Stimulated activated CD8-positive, alpha-beta memory T cell treated with anti-CD3 and anti-CD28 coated beads, Interleukin-2, amount 100 ng/mL, for 48 hours (primary cell): ENCODE data around the gene CNKSR3.
"Not testable (repeated sequence)": the region's sequence is repeated elsewhere in the genome, so short reads cannot be mapped to it uniquely, and the experiment has no call there.

ENCODE experiments used
- DNase-seq, 2 donors: peaks; one replicate each; pipeline ENCODE4 v3.0.0-alpha.2; 2020; ENCODE audit warnings: low read depth in 2 of 2

CNKSR3 gene

GRCh38 chr6:154528310-154528915, 17.9 kb upstream of the CNKSR3 start:
- DNase-seq, result no peak

GRCh38 chr6:154526996-154527395, 16.5 kb upstream of the CNKSR3 start:
- DNase-seq, result no peak

- DNase-seq, result no peak
These were observed 12.1 kb upstream of the CNKSR3 start for GRCh38 chr6:154522576-154522975.

GRCh38 chr6:154521412-154521811, 10.9 kb upstream of the CNKSR3 start:
- no peak for DNase-seq

GRCh38 chr6:154520280-154520679, 9.8 kb upstream of the CNKSR3 start:
- DNase-seq, result no peak

- no peak for DNase-seq
These were observed 7.9 kb upstream of the CNKSR3 start for GRCh38 chr6:154518396-154518795.

GRCh38 chr6:154516276-154516675, 5.8 kb upstream of the CNKSR3 start:
- no peak for DNase-seq

GRCh38 chr6:154515826-154516225, 5.3 kb upstream of the CNKSR3 start:
- no peak for DNase-seq

GRCh38 chr6:154515076-154515475, 4.6 kb upstream of the CNKSR3 start:
- not testable (repeated sequence) for DNase-seq

GRCh38 chr6:154514481-154514880, 4.0 kb upstream of the CNKSR3 start:
- no peak for DNase-seq

- no peak for DNase-seq
These were observed 3.3 kb upstream of the CNKSR3 start for GRCh38 chr6:154513601-154514320.

- DNase-seq, result no peak
These were observed 1.7 kb upstream of the CNKSR3 start for GRCh38 chr6:154512201-154512600.

- no peak for DNase-seq
These were observed 1.3 kb upstream of the CNKSR3 start for GRCh38 chr6:154511791-154512190.

- DNase-seq, result no peak
These were observed 903 bp downstream of the CNKSR3 start for GRCh38 chr6:154509421-154510143.

GRCh38 chr6:154508573-154509375, 1.7 kb downstream of the CNKSR3 start:
- DNase-seq, result no peak

- no peak for DNase-seq
These were observed 3.2 kb downstream of the CNKSR3 start for GRCh38 chr6:154506991-154507898.

- no peak for DNase-seq
These were observed 3.9 kb downstream of the CNKSR3 start for GRCh38 chr6:154506582-154506981.

GRCh38 chr6:154506108-154506507, 4.4 kb downstream of the CNKSR3 start:
- no peak for DNase-seq

- DNase-seq, result no peak
These were observed 5.5 kb downstream of the CNKSR3 start for GRCh38 chr6:154504865-154505449.

GRCh38 chr6:154504102-154504501, 6.4 kb downstream of the CNKSR3 start:
- no peak for DNase-seq

- DNase-seq, result no peak
These were observed 6.8 kb downstream of the CNKSR3 start for GRCh38 chr6:154503658-154504057.
